H1 (cell line): ENCODE measurements around the gene LCOR. TPM values are rescaled to one million over a fixed set of nuclear protein-coding genes. Genes with fewer than 3 reads are reported as not detected.

Experiments used
- BACH1 ChIP-seq: IDR thresholded peaks from 2 replicates; pipeline ENCODE4 v1.6.1; 2012; ENCODE audit warnings: low read length, improper control_type of control experiment
- CBX5 ChIP-seq: fragments of 300-800, 300-1000 bp; sonication (generic); IDR thresholded peaks from 2 replicates; pipeline ENCODE4 v1.7.1; 2016; ENCODE audit warnings: antibody characterized with exemption, low read length, low read depth
- CHD1 ChIP-seq: IDR thresholded peaks from 2 replicates; pipeline ENCODE4 v1.6.1; 2012; ENCODE audit warnings: low read depth, low read length, improper control_type of control experiment
- CHD7 ChIP-seq: fragments of 300-600 bp; sonication (generic); IDR thresholded peaks from 2 replicates; pipeline ENCODE4 v1.7.1; 2012; ENCODE audit warnings: low read length, moderate library complexity, mild to moderate bottlenecking, inconsistent platforms; ENCODE audit not compliant: insufficient replicate concordance
- CTBP2 ChIP-seq: IDR thresholded peaks from 2 replicates; pipeline ENCODE4 v1.7.0; 2011; ENCODE audit warnings: borderline replicate concordance, mild to moderate bottlenecking, moderate library complexity, mixed read lengths, low read length; ENCODE audit not compliant: insufficient read depth, insufficient read length
- SP4 ChIP-seq: IDR thresholded peaks from 2 replicates; pipeline ENCODE4 v1.6.1; 2012; ENCODE audit warnings: low read length, inconsistent platforms
- TAF1 ChIP-seq: IDR thresholded peaks from 2 replicates; pipeline ENCODE4 v1.6.1; 2011; ENCODE audit warnings: mild to moderate bottlenecking, low read depth, low read length
- TBP ChIP-seq: IDR thresholded peaks from 2 replicates; pipeline ENCODE4 v1.6.1; 2011; ENCODE audit warnings: low read depth, low read length, improper control_type of control experiment
- TCF12 ChIP-seq: IDR thresholded peaks from 2 replicates; pipeline ENCODE4 v1.6.1; 2011; ENCODE audit warnings: low read depth, mild to moderate bottlenecking, low read length
- polyA plus RNA-seq, 7 experiments: library from polyadenylated mRNA; depleted of rRNA in 3 of 7; stranded (reverse) in 5 of 7; unstranded in 2 of 7; fragments of >200 nt in 5 of 7; fragments of 200-250 nt in 2 of 7; gene quantifications; 1 replicate in 5 of 7; 2 replicates in 1 of 7; 4 replicates in 1 of 7; pipeline versions ENCODE4 v1.2.1 to v1.2.3, GENCODE V29; 2011 to 2013; ENCODE audit warnings: missing spikeins in 2 of 7, mixed read lengths in 2 of 7
- total RNA-seq: library from RNA; stranded (reverse); fragmentation: NEBNext Ultra II Directional; extraction: Animal tissue kit (Norgen Biotek cat#: 25700); gene quantifications from 2 replicates; pipeline ENCODE4 v1.2.1, GENCODE V29; 2021

Gene LCOR
- total and polyA plus RNA-seq, 2 of the 8 experiments (the other 6 are each of a cell fraction or from before 2014, with no cell fraction given): 4.7 to 25.5 TPM

GRCh38 chr10:96858706-96859050 is 26.6 kb downstream of the LCOR start (continued):
- TF ChIP-seq CHD7: no peak
- TF ChIP-seq CBX5: no peak
- no peak for TF ChIP-seq CHD1
- no peak for TF ChIP-seq TCF12
- no peak for TF ChIP-seq SP4
- TF ChIP-seq BACH1: no peak
- no peak for TF ChIP-seq TAF1
- no peak for TF ChIP-seq CTBP2
- TF ChIP-seq TBP: no peak
